SJSA1 (cell line): ENCODE measurements around the gene LRRC38. TPM values are rescaled to one million over a fixed set of nuclear protein-coding genes. Genes with fewer than 3 reads are reported as not detected.

Experiments
- total RNA-seq: library from RNA; depleted of rRNA; stranded (reverse); fragments of >200 nt; shearing (Covaris generic); gene quantifications from 2 replicates; pipeline ENCODE4 v1.2.3, GENCODE V29; 2014; rRNA removed

Gene LRRC38
- total RNA-seq, 1 experiment from 2014 or later = not detected

Other genes starting within 250 kb of the LRRC38 start
- not detected in 2 replicates for gene PRAMEF8, start 228.9 kb downstream of the LRRC38 start, total RNA-seq
- not detected in 2 replicates for gene PRAMEF33, start 210.5 kb downstream of the LRRC38 start, total RNA-seq
- gene PRAMEF15, start 198.4 kb downstream of the LRRC38 start, total RNA-seq = not detected in 2 replicates
- not detected in 2 replicates for gene PRAMEF14, start 166.9 kb downstream of the LRRC38 start, total RNA-seq
- not detected in 2 replicates for gene PRAMEF19, start 142.1 kb downstream of the LRRC38 start, total RNA-seq
- gene PRAMEF17, start 124.4 kb downstream of the LRRC38 start, total RNA-seq = not detected in 2 replicates
- gene PRAMEF20, start 103.6 kb downstream of the LRRC38 start, total RNA-seq = 0.16 and 1.7 TPM in 2 replicates
- 36.0 and 43.8 TPM in 2 replicates for gene PDPN, start 69.8 kb upstream of the LRRC38 start, total RNA-seq
- gene PRDM2, start 186.2 kb upstream of the LRRC38 start, total RNA-seq = 10.4 and 13.9 TPM in 2 replicates